HEK293 (cell line): ENCODE data around the gene TEX19.

Experiments used
- CTCF ChIA-PET: fragments of 350-600 bp; formaldehyde crosslinking; extraction: SDS; loops from one replicate; lab custom pipeline; 2021; ENCODE audit warnings: antibody characterized with exemption; lab: Yijun Ruan, JAX
- POLR2A ChIA-PET: fragments of 300-600 bp; formaldehyde crosslinking; extraction: SDS; loops from one replicate; lab custom pipeline; 2020; ENCODE audit warnings: antibody characterized with exemption, inconsistent platforms; lab: Yijun Ruan, JAX
- H3K27ac ChIP-seq: fragments of 200-500 bp; sonication (Bioruptor generic); 2 replicates; pipeline ENCODE4 v1.5.1; 2014; ENCODE audit warnings: low read depth, low read length, control low read depth, inconsistent platforms; ENCODE audit errors: extremely low read depth
- H3K36me3 ChIP-seq, 2 experiments: fragments of 200-500 bp in 1 of 2; sonication (Bioruptor generic) in 1 of 2; 1 replicate in 1 of 2; 2 replicates in 1 of 2; pipeline ENCODE4 v1.5.1; 2014 to 2017; ENCODE audit warnings: inconsistent platforms in 2 of 2, low read length in 2 of 2; ENCODE audit not compliant: control insufficient read depth in 2 of 2, insufficient read depth in 1 of 2
- H3K4me1 ChIP-seq: fragments of 200-500 bp; sonication (Bioruptor generic); 2 replicates; pipeline ENCODE4 v1.5.1; 2014; ENCODE audit warnings: mild to moderate bottlenecking, low read length, inconsistent platforms; ENCODE audit not compliant: control insufficient read depth, insufficient read depth
- H3K4me3 ChIP-seq: 2 replicates; pipeline ENCODE4 v1.5.1; 2011; ENCODE audit warnings: low read depth, mild to moderate bottlenecking, control low read depth, low read length, moderate library complexity
- H3K9me3 ChIP-seq: fragments of 200-500 bp; sonication (Bioruptor generic); 2 replicates; pipeline ENCODE4 v1.5.1; 2014; ENCODE audit warnings: low read depth, low read length, inconsistent platforms; ENCODE audit not compliant: control insufficient read depth, insufficient read depth
- BCL11A ChIP-seq: fragments of 450-650 bp; formaldehyde crosslinking; IDR thresholded peaks from 2 replicates; pipeline ENCODE4 v1.5.1; 2016; ENCODE audit warnings: low read depth, missing biosample characterization, missing genetic modification characterization
- HIC1 ChIP-seq: fragments of 450-650 bp; formaldehyde crosslinking; IDR thresholded peaks from 2 replicates; pipeline ENCODE4 v1.5.1; 2016; ENCODE audit warnings: missing biosample characterization, missing genetic modification characterization
- KLF8 ChIP-seq: fragments of 450-650 bp; formaldehyde crosslinking; IDR thresholded peaks from 2 replicates; pipeline ENCODE4 v1.5.1; 2016; ENCODE audit warnings: missing biosample characterization, missing genetic modification characterization
- KLF9 ChIP-seq: fragments of 450-650 bp; formaldehyde crosslinking; IDR thresholded peaks from 2 replicates; pipeline ENCODE4 v1.5.1; 2016; ENCODE audit warnings: missing biosample characterization, missing genetic modification characterization, low read depth
- MZF1 ChIP-seq: fragments of 450-650 bp; formaldehyde crosslinking; IDR thresholded peaks from 2 replicates; pipeline ENCODE4 v1.5.1; 2017; ENCODE audit warnings: missing biosample characterization, missing genetic modification characterization, borderline replicate concordance
- PRDM4 ChIP-seq: fragments of 450-650 bp; formaldehyde crosslinking; IDR thresholded peaks from 2 replicates; pipeline ENCODE4 v1.5.1; 2017; ENCODE audit warnings: missing biosample characterization, missing genetic modification characterization
- REPIN1 ChIP-seq: fragments of 450-650 bp; formaldehyde crosslinking; IDR thresholded peaks from 2 replicates; pipeline ENCODE4 v1.5.1; 2017; ENCODE audit warnings: missing biosample characterization, missing genetic modification characterization, low read depth
- SCRT1 ChIP-seq: fragments of 450-650 bp; formaldehyde crosslinking; IDR thresholded peaks from 2 replicates; pipeline ENCODE4 v1.5.1; 2016; ENCODE audit warnings: missing biosample characterization, missing genetic modification characterization, borderline replicate concordance
- SP3 ChIP-seq: fragments of 450-650 bp; formaldehyde crosslinking; IDR thresholded peaks from 2 replicates; pipeline ENCODE4 v1.5.1; 2016; ENCODE audit warnings: missing biosample characterization, missing genetic modification characterization
- TRIM28 ChIP-seq: IDR thresholded peaks from 2 replicates; pipeline ENCODE4 v1.6.1; 2011; ENCODE audit warnings: low read length, control low read depth, borderline replicate concordance
- YY2 ChIP-seq: fragments of 450-650 bp; formaldehyde crosslinking; IDR thresholded peaks from 2 replicates; pipeline ENCODE4 v1.5.1; 2016; ENCODE audit warnings: missing biosample characterization, missing genetic modification characterization
- ZNF112 ChIP-seq: fragments of 450-650 bp; formaldehyde crosslinking; IDR thresholded peaks from 2 replicates; pipeline ENCODE4 v1.5.0; 2017; ENCODE audit warnings: missing biosample characterization, missing genetic modification characterization
- ZNF148 ChIP-seq: fragments of 450-650 bp; formaldehyde crosslinking; IDR thresholded peaks from 2 replicates; pipeline ENCODE4 v1.5.0; 2017; ENCODE audit warnings: missing biosample characterization, missing genetic modification characterization, borderline replicate concordance
- ZNF16 ChIP-seq: fragments of 450-650 bp; formaldehyde crosslinking; IDR thresholded peaks from 2 replicates; pipeline ENCODE4 v1.5.1; 2016; ENCODE audit warnings: low read depth, missing biosample characterization, missing genetic modification characterization
- ZNF2 ChIP-seq: fragments of 450-650 bp; formaldehyde crosslinking; IDR thresholded peaks from 2 replicates; pipeline ENCODE4 v1.5.1; 2016; ENCODE audit warnings: missing biosample characterization, missing genetic modification characterization
- ZNF280D ChIP-seq: fragments of 450-650 bp; formaldehyde crosslinking; IDR thresholded peaks from 2 replicates; pipeline ENCODE4 v1.5.1; 2016; ENCODE audit warnings: missing biosample characterization, missing genetic modification characterization
- ZNF391 ChIP-seq: fragments of 450-650 bp; formaldehyde crosslinking; IDR thresholded peaks from 2 replicates; pipeline ENCODE4 v1.5.1; 2016; ENCODE audit warnings: low read depth, missing biosample characterization, missing genetic modification characterization, borderline replicate concordance
- ZNF426 ChIP-seq: fragments of 450-650 bp; formaldehyde crosslinking; IDR thresholded peaks from 2 replicates; pipeline ENCODE4 v1.5.1; 2017; ENCODE audit warnings: missing biosample characterization, missing genetic modification characterization, mild to moderate bottlenecking, inconsistent platforms, moderate library complexity
- ZNF488 ChIP-seq: fragments of 450-650 bp; formaldehyde crosslinking; IDR thresholded peaks from 2 replicates; pipeline ENCODE4 v1.5.1; 2016; ENCODE audit warnings: missing biosample characterization, missing genetic modification characterization
- ZNF571 ChIP-seq: fragments of 450-650 bp; formaldehyde crosslinking; IDR thresholded peaks from 2 replicates; pipeline ENCODE4 v1.5.0; 2017; ENCODE audit warnings: missing biosample characterization, missing genetic modification characterization
- ZNF585B ChIP-seq: fragments of 450-650 bp; formaldehyde crosslinking; IDR thresholded peaks from 2 replicates; pipeline ENCODE4 v1.5.1; 2016; ENCODE audit warnings: missing biosample characterization, missing genetic modification characterization
- ZNF610 ChIP-seq: fragments of 450-650 bp; formaldehyde crosslinking; IDR thresholded peaks from 2 replicates; pipeline ENCODE4 v1.5.1; 2016; ENCODE audit warnings: missing biosample characterization, missing genetic modification characterization, borderline replicate concordance
- ZNF747 ChIP-seq: fragments of 450-650 bp; formaldehyde crosslinking; IDR thresholded peaks from 2 replicates; pipeline ENCODE4 v1.5.1; 2016; ENCODE audit warnings: missing biosample characterization, missing genetic modification characterization
- ZNF837 ChIP-seq: fragments of 450-650 bp; formaldehyde crosslinking; IDR thresholded peaks from 2 replicates; pipeline ENCODE4 v1.5.1; 2016; ENCODE audit warnings: missing biosample characterization, missing genetic modification characterization

The TEX19 gene

GRCh38 chr17:82373731-82374625 lies 14.9 kb downstream of the TEX19 start:
- Histone ChIP-seq H3K9me3 (no peaks in the 10 kb centered on the region), H3K4me1 (no peaks in the 10 kb centered on the region), H3K4me3 (no peak overlapping the region), H3K27ac (no peak overlapping the region), H3K36me3 (no peaks in the 10 kb centered on the region)
- ChIA-PET CTCF (interaction anchor here (0.7 kb wide), 1 partner anchor 17 kb away, joined by 4 read pairs; no protein-coding TSS in a partner anchor), POLR2A (no interaction called here)
- TF ChIP-seq ZNF747 (no peak), ZNF2 (no peak), YY2 (no peak), ZNF488 (tag by site-specific recombination) (no peak), ZNF112 (no peak), TRIM28 (no peak), ZNF16 (no peak), ZNF585B (tag by site-specific recombination) (no peak), BCL11A (tag by site-specific recombination) (no peak), REPIN1 (tag by site-specific recombination) (no peak), ZNF426 (no peak), ZNF837 (tag by site-specific recombination) (no peak), HIC1 (tag by site-specific recombination) (peak; percentile 14; the same call in 1 of the 2 replicates), MZF1 (no peak), KLF9 (tag by site-specific recombination) (no peak), KLF8 (tag by site-specific recombination) (peak; percentile 72; the same call in 1 of the 2 replicates)
- TF ChIP-seq, all 188 proteins: peak for 2

GRCh38 chr17:82374626-82375331 lies 15.7 kb downstream of the TEX19 start:
- POLR2A ChIA-PET = no interaction called here
- TF ChIP-seq ZNF391 (tag by site-specific recombination) (no peak), ZNF148 (tag by site-specific recombination) (no peak), ZNF610 (tag by site-specific recombination) (no peak), ZNF571 (no peak), PRDM4 (no peak), SP3 (tag by site-specific recombination) (no peak), ZNF280D (no peak), SCRT1 (tag by site-specific recombination) (no peak)

More at GRCh38 chr17:82374626-82375331, 15.7 kb downstream of the TEX19 start:
- Histone ChIP-seq H3K4me1 (no peaks in the 10 kb centered on the region), H3K27ac (no peak overlapping the region), H3K36me3 (no peaks in the 10 kb centered on the region), H3K4me3 (no peak overlapping the region), H3K9me3 (no peaks in the 10 kb centered on the region)
- CTCF ChIA-PET = no interaction called here
